Measurements from ENCODE around the gene F13A1.

F13A1 gene

DNA sequence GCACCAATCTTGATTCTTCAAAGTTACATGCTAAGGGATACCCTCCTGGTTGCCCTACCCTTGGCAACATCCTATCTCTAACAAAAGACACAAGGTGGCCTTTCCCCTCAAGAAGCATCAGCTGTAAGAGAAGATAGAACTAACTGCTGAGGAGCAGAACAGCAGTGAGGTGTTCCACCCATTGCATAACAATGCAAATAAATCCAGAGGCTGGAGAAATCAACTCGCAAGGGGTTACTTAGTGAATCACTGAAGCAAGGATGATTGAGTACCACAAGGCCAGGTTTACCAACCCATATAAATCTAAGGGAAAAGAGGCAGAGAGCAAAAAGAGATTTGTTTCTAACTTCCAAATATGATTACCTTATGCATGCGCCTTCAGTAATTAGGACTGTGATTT lies 36.7 kb downstream of the F13A1 start:
- Histone ChIP-seq H2BK120ac (ENCODE audit: insufficient read depth, low read length, poor library complexity) (no peak overlapping the region), H4K12ac (ENCODE audit: low read depth, low read length) (no peak overlapping the region), H2AK5ac (ENCODE audit: low read length) (no peak overlapping the region), H3K9ac (ENCODE audit: low read length) (no peak overlapping the region), H3K36me3 (ENCODE audit: control insufficient read depth in 1 of 2, insufficient read depth in 2 of 2, low read length in 2 of 2) (no peaks in the 10 kb centered on the region), H4K91ac (ENCODE audit: low read depth, low read length) (no peak overlapping the region), H3K79me2 (ENCODE audit: control insufficient read depth, insufficient read depth, low read length, poor library complexity) (no peaks in the 10 kb centered on the region), H3K79me1 (ENCODE audit: low read length) (no peaks in the 10 kb centered on the region), H2BK5ac (ENCODE audit: low read depth, low read length, poor library complexity) (no peak overlapping the region), H3K27ac (ENCODE audit: low read depth, low read length) (no peak overlapping the region), H3K4me2 (ENCODE audit: low read length) (no peak overlapping the region), H3K4me3 (ENCODE audit: low read depth, low read length) (no peak overlapping the region), H3K23ac (ENCODE audit: low read length) (no peak overlapping the region), H3K14ac (ENCODE audit: low read length) (no peak overlapping the region), H4K8ac (ENCODE audit: low read depth, low read length) (no peak overlapping the region), H3K4me1 (ENCODE audit: control insufficient read depth in 1 of 2, insufficient read depth in 2 of 2, low read length in 2 of 2) (no peaks in the 10 kb centered on the region), H3K4ac (ENCODE audit: low read depth, low read length) (no peak overlapping the region), H2AFZ (ENCODE audit: insufficient read depth, low read length, poor library complexity) (no peak overlapping the region), H3K9me3 (ENCODE audit: insufficient read depth, low read depth, low read length) (no peaks in the 10 kb centered on the region), H3K18ac (ENCODE audit: low read length) (no peak overlapping the region), H2BK12ac (ENCODE audit: low read length) (no peak overlapping the region), H3K27me3 (ENCODE audit: insufficient read depth, low read length) (no peaks in the 10 kb centered on the region)
- no peak for DNase-seq
- no CpG with 5 or more reads among the region's 2 CpGs for WGBS (ENCODE audit: extremely low coverage, insufficient coverage, insufficient read length)

DNA sequence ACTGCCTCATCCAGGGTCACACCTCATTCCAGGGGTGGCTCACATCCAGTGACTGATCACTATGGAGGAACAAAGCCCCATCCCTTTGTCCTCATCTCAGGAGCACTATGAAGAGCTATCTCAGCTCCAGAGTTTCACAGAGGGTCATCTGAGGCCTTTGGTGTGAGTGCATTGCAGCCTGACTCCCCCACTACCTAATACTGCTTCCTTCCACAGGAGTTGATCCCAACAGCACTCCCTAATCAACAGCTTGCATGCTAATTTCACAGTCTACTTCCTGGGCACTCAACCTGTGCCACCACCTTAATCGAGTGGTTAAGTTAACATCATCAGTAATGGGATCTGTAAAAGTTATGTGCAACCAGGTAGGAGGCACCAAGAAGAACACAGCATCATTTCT lies 37.7 kb downstream of the F13A1 start:
- H3K27me3 ChIP-seq (ENCODE audit: insufficient read depth, low read length) = no peaks in the 10 kb centered on the region
- H2BK12ac ChIP-seq (ENCODE audit: low read length) = no peak overlapping the region
- H3K18ac ChIP-seq (ENCODE audit: low read length) = no peak overlapping the region
- no peak overlapping the region for H4K12ac ChIP-seq (ENCODE audit: low read depth, low read length)
- no peak overlapping the region for H2AK5ac ChIP-seq (ENCODE audit: low read length)
- H3K4ac ChIP-seq (ENCODE audit: low read depth, low read length) = no peak overlapping the region
- H3K4me1 ChIP-seq (ENCODE audit: control insufficient read depth in 1 of 2, insufficient read depth in 2 of 2, low read length in 2 of 2) = no peaks in the 10 kb centered on the region
- H3K23ac ChIP-seq (ENCODE audit: low read length) = no peak overlapping the region
- H3K79me1 ChIP-seq (ENCODE audit: low read length) = no peaks in the 10 kb centered on the region
- no peak overlapping the region for H2BK120ac ChIP-seq (ENCODE audit: insufficient read depth, low read length, poor library complexity)
- H3K27ac ChIP-seq (ENCODE audit: low read depth, low read length) = no peak overlapping the region
- no peak overlapping the region for H3K14ac ChIP-seq (ENCODE audit: low read length)
- no peak overlapping the region for H4K8ac ChIP-seq (ENCODE audit: low read depth, low read length)
- no peak overlapping the region for H3K4me3 ChIP-seq (ENCODE audit: low read depth, low read length)
- no peak for DNase-seq
- H2BK5ac ChIP-seq (ENCODE audit: low read depth, low read length, poor library complexity) = no peak overlapping the region
- no peak overlapping the region for H3K9ac ChIP-seq (ENCODE audit: low read length)
- no peak overlapping the region for H2AFZ ChIP-seq (ENCODE audit: insufficient read depth, low read length, poor library complexity)
- WGBS (ENCODE audit: extremely low coverage, insufficient coverage, insufficient read length) = no CpG with 5 or more reads among the region's 1 CpG
- H3K4me2 ChIP-seq (ENCODE audit: low read length) = no peak overlapping the region
- no peaks in the 10 kb centered on the region for H3K36me3 ChIP-seq (ENCODE audit: control insufficient read depth in 1 of 2, insufficient read depth in 2 of 2, low read length in 2 of 2)
- no peaks in the 10 kb centered on the region for H3K9me3 ChIP-seq (ENCODE audit: insufficient read depth, low read depth, low read length)
- H3K79me2 ChIP-seq (ENCODE audit: control insufficient read depth, insufficient read depth, low read length, poor library complexity) = no peaks in the 10 kb centered on the region
- no peak overlapping the region for H4K91ac ChIP-seq (ENCODE audit: low read depth, low read length)

DNA sequence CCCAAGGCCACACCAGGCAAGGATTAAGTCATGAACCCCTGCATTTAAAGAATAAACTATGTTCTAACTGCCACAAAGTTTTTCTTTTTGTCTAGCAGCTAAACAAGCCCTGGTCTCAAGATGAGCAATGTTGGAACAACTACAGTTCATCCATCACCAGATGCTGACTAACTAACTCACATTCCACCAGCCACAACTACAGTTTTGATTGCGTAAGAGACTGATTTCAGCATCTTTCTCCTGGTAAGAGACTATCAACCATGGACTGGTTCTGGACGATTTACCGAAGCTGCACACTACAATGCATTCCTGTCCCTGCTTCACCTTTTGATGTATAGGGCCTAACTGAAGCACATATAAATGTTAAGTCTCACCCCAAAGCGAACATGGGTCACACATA lies 43.0 kb downstream of the F13A1 start:
- Histone ChIP-seq H3K4me3 (ENCODE audit: low read depth, low read length) (no peak overlapping the region), H3K23ac (ENCODE audit: low read length) (no peak overlapping the region), H2AFZ (ENCODE audit: insufficient read depth, low read length, poor library complexity) (no peak overlapping the region), H2AK5ac (ENCODE audit: low read length) (no peak overlapping the region), H3K79me1 (ENCODE audit: low read length) (no peaks in the 10 kb centered on the region), H2BK120ac (ENCODE audit: insufficient read depth, low read length, poor library complexity) (no peak overlapping the region), H3K27ac (ENCODE audit: low read depth, low read length) (no peak overlapping the region), H3K18ac (ENCODE audit: low read length) (no peak overlapping the region), H4K91ac (ENCODE audit: low read depth, low read length) (no peak overlapping the region), H4K8ac (ENCODE audit: low read depth, low read length) (no peak overlapping the region), H3K9ac (ENCODE audit: low read length) (no peak overlapping the region), H3K27me3 (ENCODE audit: insufficient read depth, low read length) (no peaks in the 10 kb centered on the region), H3K79me2 (ENCODE audit: control insufficient read depth, insufficient read depth, low read length, poor library complexity) (no peaks in the 10 kb centered on the region), H2BK12ac (ENCODE audit: low read length) (no peak overlapping the region), H3K9me3 (ENCODE audit: insufficient read depth, low read depth, low read length) (no peaks in the 10 kb centered on the region), H3K4ac (ENCODE audit: low read depth, low read length) (no peak overlapping the region), H4K12ac (ENCODE audit: low read depth, low read length) (no peak overlapping the region), H3K14ac (ENCODE audit: low read length) (no peak overlapping the region), H3K4me2 (ENCODE audit: low read length) (no peak overlapping the region), H3K4me1 (ENCODE audit: control insufficient read depth in 1 of 2, insufficient read depth in 2 of 2, low read length in 2 of 2) (no peaks in the 10 kb centered on the region), H2BK5ac (ENCODE audit: low read depth, low read length, poor library complexity) (no peak overlapping the region), H3K36me3 (ENCODE audit: control insufficient read depth in 1 of 2, insufficient read depth in 2 of 2, low read length in 2 of 2) (no peaks in the 10 kb centered on the region)
- peak in 1 of 2 donors; percentile 70 for DNase-seq
- no CpG with 5 or more reads among the region's 4 CpGs for WGBS (ENCODE audit: extremely low coverage, insufficient coverage, insufficient read length)

DNA sequence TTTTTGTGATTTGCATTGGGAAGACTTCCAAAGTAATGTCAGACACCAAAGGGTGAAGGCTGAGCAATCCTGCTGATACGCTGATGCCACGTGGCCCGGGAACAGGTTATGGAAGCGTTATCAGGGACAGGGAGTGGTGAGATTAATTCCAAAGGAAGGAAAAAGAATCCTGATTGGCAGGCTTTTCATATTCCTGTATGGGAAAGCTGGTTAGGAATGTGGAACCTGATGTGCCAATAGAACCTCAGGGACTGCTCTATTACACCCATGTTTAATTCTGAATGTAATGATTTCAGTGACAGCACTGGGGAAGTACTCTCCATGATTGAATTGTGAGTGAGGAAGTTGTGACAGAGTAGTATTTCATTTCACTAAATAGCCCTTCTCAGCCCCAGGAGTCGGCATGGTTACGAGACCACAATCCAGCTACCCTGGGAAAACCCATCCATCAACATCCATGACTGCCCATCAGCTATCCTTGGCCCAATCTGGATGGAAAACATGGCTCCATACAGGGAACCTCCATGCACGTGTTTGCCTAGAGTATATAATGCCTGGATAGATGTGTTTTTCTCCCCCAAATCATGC lies 49.4 kb downstream of the F13A1 start:
- Histone ChIP-seq H4K91ac (ENCODE audit: low read depth, low read length) (no peak overlapping the region), H2BK12ac (ENCODE audit: low read length) (no peak overlapping the region), H4K12ac (ENCODE audit: low read depth, low read length) (no peak overlapping the region), H2BK120ac (ENCODE audit: insufficient read depth, low read length, poor library complexity) (no peak overlapping the region), H3K4me3 (ENCODE audit: low read depth, low read length) (no peak overlapping the region), H4K8ac (ENCODE audit: low read depth, low read length) (no peak overlapping the region), H3K27me3 (ENCODE audit: insufficient read depth, low read length) (no peaks in the 10 kb centered on the region), H3K4me1 (ENCODE audit: control insufficient read depth in 1 of 2, insufficient read depth in 2 of 2, low read length in 2 of 2) (no peaks in the 10 kb centered on the region), H3K27ac (ENCODE audit: low read depth, low read length) (no peak overlapping the region), H3K36me3 (ENCODE audit: control insufficient read depth in 1 of 2, insufficient read depth in 2 of 2, low read length in 2 of 2) (no peaks in the 10 kb centered on the region), H3K14ac (ENCODE audit: low read length) (no peak overlapping the region), H3K79me1 (ENCODE audit: low read length) (no peaks in the 10 kb centered on the region), H2BK5ac (ENCODE audit: low read depth, low read length, poor library complexity) (no peak overlapping the region), H2AFZ (ENCODE audit: insufficient read depth, low read length, poor library complexity) (no peak overlapping the region), H2AK5ac (ENCODE audit: low read length) (no peak overlapping the region), H3K4me2 (ENCODE audit: low read length) (no peak overlapping the region), H3K23ac (ENCODE audit: low read length) (no peak overlapping the region), H3K9me3 (ENCODE audit: insufficient read depth, low read depth, low read length) (no peaks in the 10 kb centered on the region), H3K4ac (ENCODE audit: low read depth, low read length) (no peak overlapping the region), H3K9ac (ENCODE audit: low read length) (peak overlapping the region; percentile 17), H3K79me2 (ENCODE audit: control insufficient read depth, insufficient read depth, low read length, poor library complexity) (no peaks in the 10 kb centered on the region), H3K18ac (ENCODE audit: low read length) (no peak overlapping the region)
- no peak for DNase-seq
- no CpG with 5 or more reads among the region's 7 CpGs for WGBS (ENCODE audit: extremely low coverage, insufficient coverage, insufficient read length)

All from trophoblast cell (in vitro differentiated cells and primary cell).